ENCODE measurements around the gene RCN2. TPM values are rescaled to one million over a fixed set of nuclear protein-coding genes. Genes with fewer than 3 reads are reported as not detected.

RCN2 gene
- total and polyA plus RNA-seq, 2 of the 8 experiments (the other 6 are each of a cell fraction or from before 2014, with no cell fraction given), result 65.6 to 137 TPM

GRCh38 chr15:76913737-76914136 is 17.8 kb upstream of the RCN2 start:
- no peaks in the 10 kb centered on the region for H3K36me3 ChIP-seq (ENCODE audit: control insufficient read depth in 2 of 4, insufficient read depth in 4 of 4, low read length in 3 of 4)
- H3K27me3 ChIP-seq (replicated peaks in 1 of 4; ENCODE audit: control insufficient read depth in 3 of 4, extremely low read depth in 1 of 4, insufficient read depth in 3 of 4, low read length in 3 of 4), result 0 out of 7 replicates have a peak, but pooled peaks cover 0 to 2% (median 0%) of the 10 kb centered on the region in 4 experiments
- CTCF ChIA-PET (ENCODE audit: partially characterized antibody), result interaction anchor here (0.8 kb wide), 1 partner anchor 58 kb away, joined by 3 read pairs; no protein-coding TSS in a partner anchor
- no peak overlapping the region for H2BK20ac ChIP-seq (ENCODE audit: low read length)
- POLR2A ChIA-PET (ENCODE audit: partially characterized antibody), result no interaction called here
- H3K23me2 ChIP-seq (ENCODE audit: low read depth, low read length), result no peaks in the 10 kb centered on the region
- no peaks in the 10 kb centered on the region for H3K79me1 ChIP-seq (ENCODE audit: low read depth, low read length)
- no peak overlapping the region for H2BK15ac ChIP-seq (ENCODE audit: low read length)
- no peak overlapping the region for H4K5ac ChIP-seq (ENCODE audit: insufficient read length, low read depth, low read length)
- 84% methylated on average over 2 of the region's 2 CpGs; no CpG with 5 or more reads in 1 of the 2 experiments for WGBS, 2 experiments (ENCODE audit: extremely low coverage in 1 of 2, insufficient coverage in 1 of 2, insufficient read length in 1 of 2, insufficient replicate concordance in 2 of 2, low coverage in 1 of 2, low lambda C conversion rate in 2 of 2, missing lambda C conversion rate in 1 of 2)
- FAIRE-seq, result no peak
- H4K20me1 ChIP-seq (replicated peaks in 1 of 2; ENCODE audit: control insufficient read depth in 1 of 2, insufficient read depth in 2 of 2, low read length in 2 of 2), result no peaks in the 10 kb centered on the region
- no peak overlapping the region for H2BK12ac ChIP-seq (ENCODE audit: low read depth, low read length)
- no peak overlapping the region for H3K27ac ChIP-seq (ENCODE audit: low read depth, low read length)
- H3K23ac ChIP-seq (ENCODE audit: insufficient read length), result no peak overlapping the region
- H3K4me2 ChIP-seq (ENCODE audit: insufficient read depth in 1 of 2, low read depth in 2 of 2, low read length in 2 of 2), result no peak overlapping the region
- no peak overlapping the region for H2AFZ ChIP-seq (ENCODE audit: low read length)
- no peak overlapping the region for H4K91ac ChIP-seq (replicated peaks; ENCODE audit: insufficient read length, low read length)
- H3K4me1 ChIP-seq (replicated peaks in 1 of 4; ENCODE audit: control insufficient read depth in 3 of 4, insufficient read depth in 4 of 4, low read length in 3 of 4), result no peaks in the 10 kb centered on the region
- H4K8ac ChIP-seq (ENCODE audit: extremely low read depth, insufficient read depth, low read length), result no peak overlapping the region
- no peak overlapping the region for H3K4me3 ChIP-seq (ENCODE audit: extremely low read depth in 1 of 4, insufficient read depth in 2 of 4, low read depth in 3 of 4, low read length in 4 of 4)
- no peak overlapping the region for H3K14ac ChIP-seq (ENCODE audit: insufficient read length)
- H2BK120ac ChIP-seq (replicated peaks; ENCODE audit: low read depth, low read length), result no peak overlapping the region
- H3K79me2 ChIP-seq (ENCODE audit: control insufficient read depth in 1 of 2, insufficient read depth in 2 of 2, low read length in 2 of 2), result no peaks in the 10 kb centered on the region
- no peak overlapping the region for H3K18ac ChIP-seq (ENCODE audit: extremely low read depth, low read length)
- H3K4ac ChIP-seq (replicated peaks; ENCODE audit: insufficient read length, low read depth, low read length), result no peak overlapping the region
- no peak overlapping the region for H3K9ac ChIP-seq (replicated peaks in 1 of 4; ENCODE audit: extremely low read depth in 1 of 4, low read depth in 3 of 4, low read length in 3 of 4)
- no peak overlapping the region for H3K56ac ChIP-seq (replicated peaks; ENCODE audit: insufficient read length, low read depth, low read length)
- DNase-seq (ENCODE audit: low read depth in 1 of 2, low spot score in 2 of 2), result no peak
- H3K9me3 ChIP-seq (ENCODE audit: insufficient read depth in 2 of 2, low read depth in 1 of 2, low read length in 1 of 2), result no peaks in the 10 kb centered on the region
- H2BK5ac ChIP-seq (ENCODE audit: low read depth, low read length), result no peak overlapping the region
- H2AK5ac ChIP-seq (ENCODE audit: low read depth, low read length), result no peak overlapping the region
- TF ChIP-seq MAX (IDR thresholded peaks at IDR 0.05), result no peak
- no peak for TF ChIP-seq CBX8 (IDR thresholded peaks at IDR 0.05; ENCODE audit: borderline replicate concordance, low read depth, low read length)
- TF ChIP-seq YY1 (IDR thresholded peaks at IDR 0.05; ENCODE audit: low read depth, low read length), result no peak
- no peak for TF ChIP-seq EGR1 (IDR thresholded peaks at IDR 0.05; ENCODE audit: borderline replicate concordance, low read depth, low read length)
- TF ChIP-seq, protein P1, sequence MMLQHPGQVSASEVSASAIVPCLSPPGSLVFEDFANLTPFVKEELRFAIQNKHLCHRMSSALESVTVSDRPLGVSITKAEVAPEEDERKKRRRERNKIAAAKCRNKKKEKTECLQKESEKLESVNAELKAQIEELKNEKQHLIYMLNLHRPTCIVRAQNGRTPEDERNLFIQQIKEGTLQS (IDR thresholded peaks at IDR 0.05; ENCODE audit: insufficient read depth, low read depth, low read length), result no peak
- TF ChIP-seq SP4 (IDR thresholded peaks at IDR 0.05; ENCODE audit: low read length), result no peak
- TF ChIP-seq CHD1 (IDR thresholded peaks at IDR 0.05; ENCODE audit: low read depth, low read length), result no peak
- no peak for TF ChIP-seq SP2 (IDR thresholded peaks at IDR 0.05; ENCODE audit: low read length)
- TF ChIP-seq JUN (IDR thresholded peaks at IDR 0.05; ENCODE audit: low read depth, low read length), result no peak
- TF ChIP-seq TBP (IDR thresholded peaks at IDR 0.05; ENCODE audit: low read depth, low read length), result no peak
- TF ChIP-seq CBX5 (IDR thresholded peaks at IDR 0.05; ENCODE audit: low read depth, low read length), result no peak
- no peak for TF ChIP-seq SUZ12 (IDR thresholded peaks at IDR 0.05; ENCODE audit: low read length)
- no peak for TF ChIP-seq PHF8 (conservative IDR thresholded peaks at IDR 0.05; ENCODE audit: low read depth, low read length)
- no peak for TF ChIP-seq NRF1 (IDR thresholded peaks at IDR 0.05; ENCODE audit: low read depth, low read length)
- TF ChIP-seq ZNF274 (IDR thresholded peaks at IDR 0.05; ENCODE audit: borderline replicate concordance, extremely low read depth, low read length), result no peak
- no peak for TF ChIP-seq BACH1 (IDR thresholded peaks at IDR 0.05; ENCODE audit: low read length)

Data from H1 (cell line).